WERI-Rb-1 (cell line): ENCODE data around the gene MYL11.

Experiments
- DNase-seq: peaks from one replicate; pipeline ENCODE4 v3.0.0-alpha.2; 2020
- H3K27ac ChIP-seq: fragments of 250-450 bp; sonication (Bioruptor Pico); 2 replicates; pipeline ENCODE4 v1.5.1; 2020; ENCODE audit warnings: mild to moderate bottlenecking, moderate library complexity
- H3K27me3 ChIP-seq: fragments of 250-450 bp; sonication (Bioruptor Pico); 2 replicates; pipeline ENCODE4 v1.5.1; 2021; ENCODE audit warnings: mild to moderate bottlenecking, low read depth, moderate library complexity; ENCODE audit not compliant: insufficient read depth, severe bottlenecking
- H3K36me3 ChIP-seq: fragments of 250-450 bp; sonication (Bioruptor Pico); 2 replicates; pipeline ENCODE4 v1.5.1; 2020; ENCODE audit warnings: mild to moderate bottlenecking, moderate library complexity
- H3K4me3 ChIP-seq: 2 replicates; pipeline ENCODE4 v1.5.1; 2011; ENCODE audit warnings: low read depth, mild to moderate bottlenecking, control low read depth, low read length
- H3K9me3 ChIP-seq: fragments of 250-450 bp; sonication (Bioruptor Pico); 2 replicates; pipeline ENCODE4 v1.5.1; 2021; ENCODE audit warnings: mild to moderate bottlenecking, moderate library complexity; ENCODE audit not compliant: severe bottlenecking
- CTCF ChIP-seq: IDR thresholded peaks from 2 replicates; pipeline ENCODE4 v1.5.1; 2011; ENCODE audit warnings: low read depth, mild to moderate bottlenecking, control low read depth, inconsistent platforms, low read length

The MYL11 gene

GRCh38 chr16:30414159-30414558, 39.6 kb downstream of the MYL11 start:
- Histone ChIP-seq H3K4me3 (no peak overlapping the region), H3K9me3 (no peaks in the 10 kb centered on the region), H3K36me3 (peaks cover 48% of the 10 kb centered on the region), H3K27ac (no peak overlapping the region), H3K27me3 (no peaks in the 10 kb centered on the region)
- DNase-seq, result no peak
- TF ChIP-seq CTCF, result no peak

- Histone ChIP-seq H3K27ac (no peak overlapping the region), H3K27me3 (no peaks in the 10 kb centered on the region), H3K36me3 (peaks cover 40% of the 10 kb centered on the region), H3K4me3 (no peak overlapping the region), H3K9me3 (no peaks in the 10 kb centered on the region)
- no peak for DNase-seq
- no peak for TF ChIP-seq CTCF
Measured at GRCh38 chr16:30416047-30416603, 41.5 kb downstream of the MYL11 start.

- H3K4me3 ChIP-seq, result peak overlapping the region; percentile 44
- peaks cover 40% of the 10 kb centered on the region for H3K36me3 ChIP-seq
Measured at GRCh38 chr16:30416624-30417528, 42.3 kb downstream of the MYL11 start.

GRCh38 chr16:30417529-30418349, 43.1 kb downstream of the MYL11 start:
- H3K36me3 ChIP-seq, result peaks cover 41% of the 10 kb centered on the region
- no peaks in the 10 kb centered on the region for H3K27me3 ChIP-seq
- peak overlapping the region; percentile 44 for H3K4me3 ChIP-seq
- H3K27ac ChIP-seq, result peak overlapping the region; percentile 70
- TF ChIP-seq CTCF, result no peak
- no peaks in the 10 kb centered on the region for H3K9me3 ChIP-seq
- peak; percentile 91 for DNase-seq

More at GRCh38 chr16:30416624-30417528, 42.3 kb downstream of the MYL11 start:
- no peaks in the 10 kb centered on the region for H3K9me3 ChIP-seq
- no peak overlapping the region; the same call in 1 of the 2 replicates for H3K27ac ChIP-seq
- no peak for DNase-seq
- no peaks in the 10 kb centered on the region for H3K27me3 ChIP-seq
- TF ChIP-seq CTCF, result no peak

- peaks cover 41% of the 10 kb centered on the region for H3K36me3 ChIP-seq
- peak overlapping the region; percentile 70 for H3K27ac ChIP-seq
- H3K9me3 ChIP-seq, result no peaks in the 10 kb centered on the region
- H3K27me3 ChIP-seq, result no peaks in the 10 kb centered on the region
- no peak for TF ChIP-seq CTCF
- H3K4me3 ChIP-seq, result peak overlapping the region; percentile 32
- no peak for DNase-seq
Measured at GRCh38 chr16:30418350-30419181, 44.0 kb downstream of the MYL11 start.
